Measurements from ENCODE around the gene NPC1.

Gene NPC1

GRCh38 chr18:23536204-23536603 is 50.1 kb downstream of the NPC1 start:
- Histone ChIP-seq H3K4me1 (ENCODE audit: insufficient read depth, poor library complexity, severe bottlenecking) (no peaks in the 10 kb centered on the region), H3K4me3 (ENCODE audit: severe bottlenecking) (no peak overlapping the region), H3K9me3 (ENCODE audit: severe bottlenecking) (no peaks in the 10 kb centered on the region), H3K27ac (ENCODE audit: poor library complexity, severe bottlenecking) (no peak overlapping the region), H3K36me3 (ENCODE audit: low read depth) (peaks cover 97% of the 10 kb centered on the region), H3K27me3 (ENCODE audit: insufficient read depth, poor library complexity, severe bottlenecking) (no peaks in the 10 kb centered on the region)
- TF ChIP-seq CTCF (IDR thresholded peaks at IDR 0.05; ENCODE audit: poor library complexity, severe bottlenecking): no peak
- 0 out of 3 replicates have a peak, but pooled peaks have one; percentile 23 for ATAC-seq (ENCODE audit: low read depth)
- no peak for DNase-seq (ENCODE audit: low spot score)

- no peak for ATAC-seq (ENCODE audit: low read depth)
- Histone ChIP-seq H3K27me3 (ENCODE audit: insufficient read depth, poor library complexity, severe bottlenecking) (no peaks in the 10 kb centered on the region), H3K4me3 (ENCODE audit: severe bottlenecking) (no peak overlapping the region), H3K27ac (ENCODE audit: poor library complexity, severe bottlenecking) (no peak overlapping the region), H3K4me1 (ENCODE audit: insufficient read depth, poor library complexity, severe bottlenecking) (peaks cover 9% of the 10 kb centered on the region), H3K36me3 (ENCODE audit: low read depth) (peaks cover 97% of the 10 kb centered on the region), H3K9me3 (ENCODE audit: severe bottlenecking) (no peaks in the 10 kb centered on the region)
- no peak for TF ChIP-seq CTCF (IDR thresholded peaks at IDR 0.05; ENCODE audit: poor library complexity, severe bottlenecking)
- no peak for DNase-seq (ENCODE audit: low spot score)
Measured at GRCh38 chr18:23534276-23534675, 52.0 kb downstream of the NPC1 start.

GRCh38 chr18:23532848-23533247 is 53.5 kb downstream of the NPC1 start:
- Histone ChIP-seq H3K27me3 (ENCODE audit: insufficient read depth, poor library complexity, severe bottlenecking) (no peaks in the 10 kb centered on the region), H3K4me3 (ENCODE audit: severe bottlenecking) (no peak overlapping the region), H3K4me1 (ENCODE audit: insufficient read depth, poor library complexity, severe bottlenecking) (peaks cover 11% of the 10 kb centered on the region), H3K27ac (ENCODE audit: poor library complexity, severe bottlenecking) (no peak overlapping the region), H3K36me3 (ENCODE audit: low read depth) (peaks cover 96% of the 10 kb centered on the region), H3K9me3 (ENCODE audit: severe bottlenecking) (no peaks in the 10 kb centered on the region)
- TF ChIP-seq CTCF (IDR thresholded peaks at IDR 0.05; ENCODE audit: poor library complexity, severe bottlenecking): no peak
- DNase-seq (ENCODE audit: low spot score): no peak
- no peak for ATAC-seq (ENCODE audit: low read depth)

GRCh38 chr18:23531912-23532311 is 54.4 kb downstream of the NPC1 start:
- Histone ChIP-seq H3K4me1 (ENCODE audit: insufficient read depth, poor library complexity, severe bottlenecking) (peaks cover 11% of the 10 kb centered on the region), H3K9me3 (ENCODE audit: severe bottlenecking) (no peaks in the 10 kb centered on the region), H3K27me3 (ENCODE audit: insufficient read depth, poor library complexity, severe bottlenecking) (no peaks in the 10 kb centered on the region), H3K36me3 (ENCODE audit: low read depth) (peaks cover 90% of the 10 kb centered on the region), H3K27ac (ENCODE audit: poor library complexity, severe bottlenecking) (no peak overlapping the region), H3K4me3 (ENCODE audit: severe bottlenecking) (no peak overlapping the region)
- ATAC-seq (ENCODE audit: low read depth) (no peak), DNase-seq (ENCODE audit: low spot score) (no peak)
- TF ChIP-seq CTCF (IDR thresholded peaks at IDR 0.05; ENCODE audit: poor library complexity, severe bottlenecking): no peak

- no peak for TF ChIP-seq CTCF (IDR thresholded peaks at IDR 0.05; ENCODE audit: poor library complexity, severe bottlenecking)
- Histone ChIP-seq H3K27me3 (ENCODE audit: insufficient read depth, poor library complexity, severe bottlenecking) (no peaks in the 10 kb centered on the region), H3K36me3 (ENCODE audit: low read depth) (peaks cover 92% of the 10 kb centered on the region), H3K4me3 (ENCODE audit: severe bottlenecking) (no peak overlapping the region), H3K4me1 (ENCODE audit: insufficient read depth, poor library complexity, severe bottlenecking) (peaks cover 11% of the 10 kb centered on the region), H3K9me3 (ENCODE audit: severe bottlenecking) (no peaks in the 10 kb centered on the region), H3K27ac (ENCODE audit: poor library complexity, severe bottlenecking) (peak overlapping the region; percentile 52)
- no peak for ATAC-seq (ENCODE audit: low read depth)
- DNase-seq (ENCODE audit: low spot score): no peak
Measured at GRCh38 chr18:23530195-23530594, 56.1 kb downstream of the NPC1 start.

Data from RWPE2 (cell line).